Measurements from ENCODE around the gene CRYZL1.

DNA sequence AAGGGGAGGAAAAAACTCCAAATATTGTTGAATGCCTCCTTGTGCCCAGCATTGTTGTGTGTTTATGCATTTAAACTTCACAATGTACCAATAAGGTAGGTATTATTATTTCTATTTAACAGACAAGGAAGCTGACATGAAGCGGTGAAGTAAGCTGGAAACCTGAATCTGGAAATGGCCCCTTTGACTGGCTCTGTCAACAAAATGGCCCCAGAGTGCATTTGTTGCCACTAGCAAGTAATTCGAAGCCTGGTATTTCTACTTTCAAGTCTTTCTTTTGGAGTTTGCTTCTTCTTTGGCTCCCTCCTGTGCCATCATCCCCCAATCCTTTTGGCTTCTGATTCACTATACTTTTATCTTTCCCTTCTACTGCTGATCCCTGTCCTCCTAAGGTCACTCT lies 23.1 kb downstream of the CRYZL1 start:
- TF ChIP-seq, protein P1, sequence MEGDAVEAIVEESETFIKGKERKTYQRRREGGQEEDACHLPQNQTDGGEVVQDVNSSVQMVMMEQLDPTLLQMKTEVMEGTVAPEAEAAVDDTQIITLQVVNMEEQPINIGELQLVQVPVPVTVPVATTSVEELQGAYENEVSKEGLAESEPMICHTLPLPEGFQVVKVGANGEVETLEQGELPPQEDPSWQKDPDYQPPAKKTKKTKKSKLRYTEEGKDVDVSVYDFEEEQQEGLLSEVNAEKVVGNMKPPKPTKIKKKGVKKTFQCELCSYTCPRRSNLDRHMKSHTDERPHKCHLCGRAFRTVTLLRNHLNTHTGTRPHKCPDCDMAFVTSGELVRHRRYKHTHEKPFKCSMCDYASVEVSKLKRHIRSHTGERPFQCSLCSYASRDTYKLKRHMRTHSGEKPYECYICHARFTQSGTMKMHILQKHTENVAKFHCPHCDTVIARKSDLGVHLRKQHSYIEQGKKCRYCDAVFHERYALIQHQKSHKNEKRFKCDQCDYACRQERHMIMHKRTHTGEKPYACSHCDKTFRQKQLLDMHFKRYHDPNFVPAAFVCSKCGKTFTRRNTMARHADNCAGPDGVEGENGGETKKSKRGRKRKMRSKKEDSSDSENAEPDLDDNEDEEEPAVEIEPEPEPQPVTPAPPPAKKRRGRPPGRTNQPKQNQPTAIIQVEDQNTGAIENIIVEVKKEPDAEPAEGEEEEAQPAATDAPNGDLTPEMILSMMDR (conservative IDR thresholded peaks at IDR 0.05 in 1 of 2, IDR thresholded peaks at IDR 0.05 in 1 of 2; ENCODE audit: low read depth in 1 of 2, low read length in 2 of 2), result no peak
- TF ChIP-seq EZH2 (IDR thresholded peaks at IDR 0.05; ENCODE audit: low read length, missing control alignments), result no peak
